Mesenchymal stem cell (in vitro differentiated cells and primary cell): ENCODE measurements around the gene CYP2W1. TPM values are rescaled to one million over a fixed set of nuclear protein-coding genes. Genes with fewer than 3 reads are reported as not detected.

Experiments
- DNase-seq: peaks from one replicate; pipeline ENCODE4 v3.0.0-alpha.2; 2013
- H2AFZ ChIP-seq: one replicate; pipeline ENCODE4 v1.6.1; 2013; ENCODE audit warnings: low read depth, mild to moderate bottlenecking, control low read depth, inconsistent platforms, low read length, moderate library complexity
- H2AK5ac ChIP-seq: 2 replicates; pipeline ENCODE4 v1.6.1; 2013; ENCODE audit warnings: low read length, moderate library complexity, mild to moderate bottlenecking, inconsistent platforms; ENCODE audit not compliant: severe bottlenecking
- H2BK120ac ChIP-seq: one replicate; pipeline ENCODE4 v1.6.1; 2013; ENCODE audit warnings: low read depth, mild to moderate bottlenecking, inconsistent platforms, low read length, moderate library complexity
- H2BK12ac ChIP-seq, 2 experiments: one replicate each; pipeline ENCODE4 v1.6.1; 2013; ENCODE audit warnings: inconsistent platforms in 2 of 2, low read length in 2 of 2, mild to moderate bottlenecking in 2 of 2, moderate library complexity in 2 of 2, control low read depth in 1 of 2
- H2BK15ac ChIP-seq: one replicate; pipeline ENCODE4 v1.6.1; 2013; ENCODE audit warnings: mild to moderate bottlenecking, low read depth, inconsistent platforms; ENCODE audit not compliant: poor library complexity, severe bottlenecking
- H2BK5ac ChIP-seq: 2 replicates; pipeline ENCODE4 v1.6.1; 2013; ENCODE audit warnings: low read depth, mild to moderate bottlenecking, low read length, control low read depth, inconsistent platforms; ENCODE audit not compliant: poor library complexity, severe bottlenecking
- H3K14ac ChIP-seq, 2 experiments: one replicate each; pipeline ENCODE4 v1.6.1; 2013; ENCODE audit warnings: inconsistent platforms in 2 of 2, low read length in 2 of 2, control low read depth in 1 of 2, mild to moderate bottlenecking in 1 of 2, moderate library complexity in 1 of 2
- H3K18ac ChIP-seq, 2 experiments: one replicate each; pipeline ENCODE4 v1.6.1; 2013; ENCODE audit warnings: inconsistent platforms in 2 of 2, low read length in 2 of 2, control low read depth in 1 of 2, low read depth in 1 of 2, mild to moderate bottlenecking in 1 of 2
- H3K23ac ChIP-seq, 2 experiments: one replicate each; pipeline ENCODE4 v1.6.1; 2013; ENCODE audit warnings: inconsistent platforms in 2 of 2, low read length in 2 of 2, mild to moderate bottlenecking in 2 of 2, moderate library complexity in 2 of 2, control low read depth in 1 of 2
- H3K27ac ChIP-seq: 2 replicates; pipeline ENCODE4 v1.5.1; 2013; ENCODE audit warnings: mild to moderate bottlenecking, moderate library complexity, low read length, control low read depth, inconsistent platforms; ENCODE audit not compliant: poor library complexity, severe bottlenecking
- H3K27me3 ChIP-seq, 2 experiments: 2 replicates each; pipeline versions ENCODE4 v1.6.1 to v1.7.0; 2013; ENCODE audit warnings: low read length in 2 of 2, mild to moderate bottlenecking in 2 of 2, moderate library complexity in 2 of 2, control low read depth in 1 of 2, inconsistent platforms in 1 of 2; ENCODE audit not compliant: control insufficient read depth in 1 of 2, insufficient read depth in 1 of 2
- H3K36me3 ChIP-seq, 2 experiments: 2 replicates each; pipeline versions ENCODE4 v1.6.1 to v1.7.0; 2013; ENCODE audit warnings: low read length in 2 of 2, control low read depth in 1 of 2, inconsistent platforms in 1 of 2, low read depth in 1 of 2, mild to moderate bottlenecking in 1 of 2; ENCODE audit not compliant: insufficient read depth in 2 of 2, control insufficient read depth in 1 of 2
- H3K4ac ChIP-seq, 2 experiments: one replicate each; pipeline ENCODE4 v1.6.1; 2013; ENCODE audit warnings: inconsistent platforms in 2 of 2, low read length in 2 of 2, mild to moderate bottlenecking in 2 of 2, moderate library complexity in 2 of 2, control low read depth in 1 of 2, low read depth in 1 of 2
- H3K4me1 ChIP-seq: 2 replicates; pipeline ENCODE4 v1.6.1; 2013; ENCODE audit warnings: low read depth, low read length, control low read depth; ENCODE audit not compliant: control insufficient read depth, insufficient read depth
- H3K4me2 ChIP-seq: 2 replicates; pipeline ENCODE4 v1.6.1; 2013; ENCODE audit warnings: low read length, mild to moderate bottlenecking, inconsistent platforms; ENCODE audit not compliant: poor library complexity, severe bottlenecking
- H3K4me3 ChIP-seq, 2 experiments: 2 replicates each; pipeline versions ENCODE4 v1.5.1 to v1.7.0; 2013; ENCODE audit warnings: low read length in 2 of 2, mild to moderate bottlenecking in 2 of 2, control low read depth in 1 of 2, low read depth in 1 of 2; ENCODE audit not compliant: insufficient read depth in 1 of 2
- H3K79me1 ChIP-seq: replicated peaks from 2 replicates; pipeline ENCODE4 v1.6.1; 2013; ENCODE audit warnings: mild to moderate bottlenecking, control low read depth, low read length, inconsistent platforms; ENCODE audit not compliant: poor library complexity, severe bottlenecking
- H3K9ac ChIP-seq: 2 replicates; pipeline ENCODE4 v1.7.0; 2013; ENCODE audit warnings: mild to moderate bottlenecking, low read length, moderate library complexity
- H3K9me3 ChIP-seq: 2 replicates; pipeline ENCODE4 v1.7.0; 2013; ENCODE audit warnings: mild to moderate bottlenecking, low read length; ENCODE audit not compliant: control insufficient read depth
- H4K8ac ChIP-seq: one replicate; pipeline ENCODE4 v1.6.1; 2013; ENCODE audit warnings: inconsistent platforms, mild to moderate bottlenecking, low read length, moderate library complexity
- H4K91ac ChIP-seq: one replicate; pipeline ENCODE4 v1.6.1; 2013; ENCODE audit warnings: mild to moderate bottlenecking, low read length, inconsistent platforms
- WGBS: methylation state at CpG from one replicate; pipeline ENCODE4 v1.1.7; 2013; ENCODE audit warnings: mixed read lengths; 5-methylcytosine and 5-hydroxymethylcytosine counted together
- polyA plus RNA-seq, 2 experiments: library from polyadenylated mRNA; stranded (reverse); fragments of 200-250 nt; gene quantifications; one replicate each; pipeline ENCODE4 v1.2.3, GENCODE V29; 2013

The CYP2W1 gene, protein sequence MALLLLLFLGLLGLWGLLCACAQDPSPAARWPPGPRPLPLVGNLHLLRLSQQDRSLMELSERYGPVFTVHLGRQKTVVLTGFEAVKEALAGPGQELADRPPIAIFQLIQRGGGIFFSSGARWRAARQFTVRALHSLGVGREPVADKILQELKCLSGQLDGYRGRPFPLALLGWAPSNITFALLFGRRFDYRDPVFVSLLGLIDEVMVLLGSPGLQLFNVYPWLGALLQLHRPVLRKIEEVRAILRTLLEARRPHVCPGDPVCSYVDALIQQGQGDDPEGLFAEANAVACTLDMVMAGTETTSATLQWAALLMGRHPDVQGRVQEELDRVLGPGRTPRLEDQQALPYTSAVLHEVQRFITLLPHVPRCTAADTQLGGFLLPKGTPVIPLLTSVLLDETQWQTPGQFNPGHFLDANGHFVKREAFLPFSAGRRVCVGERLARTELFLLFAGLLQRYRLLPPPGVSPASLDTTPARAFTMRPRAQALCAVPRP
- not detected for polyA plus RNA-seq (2013, experiment 1 of 2)
- not detected for polyA plus RNA-seq (2013, experiment 2 of 2)

DNA sequence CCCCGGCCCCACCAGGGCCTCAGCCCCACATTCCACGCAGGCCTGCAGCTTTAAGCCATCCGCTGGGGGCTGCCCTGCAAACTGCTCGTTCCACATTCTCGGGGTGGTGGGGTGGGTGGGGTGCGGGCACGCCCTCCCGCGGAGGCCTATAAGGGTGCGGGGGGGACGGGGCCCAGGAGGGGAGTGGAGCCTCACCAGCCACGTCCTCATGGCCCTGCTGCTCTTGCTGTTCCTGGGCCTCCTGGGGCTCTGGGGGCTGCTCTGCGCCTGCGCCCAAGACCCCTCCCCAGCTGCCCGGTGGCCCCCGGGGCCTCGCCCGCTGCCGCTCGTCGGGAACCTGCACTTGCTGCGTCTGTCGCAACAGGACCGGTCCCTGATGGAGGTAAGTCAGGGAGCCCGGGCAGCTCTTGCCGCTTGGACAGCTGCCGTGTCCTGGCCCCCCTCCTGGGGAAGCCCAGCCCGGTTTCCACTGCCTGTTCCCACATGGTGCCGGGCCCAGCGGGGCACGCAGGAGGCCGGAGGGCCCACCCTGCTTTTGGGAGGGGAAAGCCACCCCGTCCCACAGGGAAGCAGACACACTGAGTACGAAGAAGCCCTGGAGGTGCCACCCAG, at the start of gene CYP2W1:
TSS of gene CYP2W1 (plus strand) at position 178 of the 612 bp plus-strand sequence. CDS start at position 209, 31 bp downstream.
- DNase-seq, result no peak
- H4K91ac ChIP-seq, result no peak within 1 kb of the TSS
- no peaks in the 10 kb centered on the region for H3K79me1 ChIP-seq
- peaks cover 0 to 55% of the 10 kb centered on the region in 2 experiments for H3K27me3 ChIP-seq
- H2BK5ac ChIP-seq, result no peak within 1 kb of the TSS
- no peak within 1 kb of the TSS for H2AFZ ChIP-seq
- H3K9me3 ChIP-seq, result no peaks in the 10 kb centered on the region
- H2BK120ac ChIP-seq, result no peak within 1 kb of the TSS
- no peak within 1 kb of the TSS for H4K8ac ChIP-seq
- no peak within 1 kb of the TSS for H3K23ac ChIP-seq
- 89% methylated on average over 33 of the region's 34 CpGs for WGBS
- no peak within 1 kb of the TSS for H3K4me2 ChIP-seq
- H3K18ac ChIP-seq, result no peak within 1 kb of the TSS
- peak within 1 kb of the TSS in 1 of 2 experiments; percentile 5 for H3K4me3 ChIP-seq
- H3K9ac ChIP-seq, result no peak within 1 kb of the TSS
- H2AK5ac ChIP-seq, result peak within 1 kb of the TSS; percentile 68
- peaks cover 53% of the 10 kb centered on the region for H3K4me1 ChIP-seq
- no peak within 1 kb of the TSS for H3K14ac ChIP-seq
- no peaks in the 10 kb centered on the region for H3K36me3 ChIP-seq
- H3K4ac ChIP-seq, result no peak within 1 kb of the TSS
- H3K27ac ChIP-seq, result no peak within 1 kb of the TSS
- H2BK12ac ChIP-seq, result no peak within 1 kb of the TSS
- no peak within 1 kb of the TSS for H2BK15ac ChIP-seq

DNA sequence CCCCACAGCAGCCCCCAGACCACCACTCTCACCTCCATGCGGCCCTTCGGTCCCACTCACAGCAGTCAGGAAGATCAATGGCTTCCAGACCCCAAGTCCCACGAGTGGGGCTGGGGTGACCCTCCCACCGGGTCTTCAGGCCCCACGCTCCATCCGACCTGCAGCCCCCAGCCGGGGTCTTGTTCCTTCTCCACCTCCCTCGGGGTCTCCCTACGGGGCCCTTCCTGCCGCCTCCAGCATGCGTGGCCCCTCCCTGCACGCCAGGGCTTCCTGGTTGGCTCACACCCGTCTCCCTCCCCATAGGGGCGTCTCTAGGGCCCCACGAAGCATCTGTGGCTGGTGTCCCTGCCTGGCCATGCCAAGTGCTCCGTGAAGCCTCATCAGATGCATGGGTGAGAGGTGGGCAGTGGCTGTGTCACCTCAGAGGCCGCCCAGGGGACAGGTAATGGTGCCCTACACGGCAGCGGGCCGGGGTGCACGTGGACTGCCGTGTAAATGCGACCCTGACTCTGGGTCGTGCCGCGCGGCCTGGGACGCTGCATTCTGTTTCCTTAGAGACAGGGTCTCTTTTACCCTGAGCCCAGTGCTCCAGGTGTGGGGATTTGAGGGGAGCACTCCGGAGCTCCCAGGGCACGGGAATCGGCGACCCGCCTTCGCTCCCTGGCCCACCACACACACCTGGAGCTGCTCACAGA, 48.4 kb upstream of the CYP2W1 start:
- Histone ChIP-seq H4K8ac (no peak overlapping the region), H3K27me3 (peaks cover 15 to 26% of the 10 kb centered on the region in 2 experiments), H3K18ac (no peak overlapping the region), H3K36me3 (no peaks in the 10 kb centered on the region), H2BK120ac (no peak overlapping the region), H3K4me3 (no peak overlapping the region), H3K27ac (no peak overlapping the region), H2BK12ac (no peak overlapping the region), H3K4me1 (peaks cover 17% of the 10 kb centered on the region), H2AK5ac (no peak overlapping the region), H3K9me3 (no peaks in the 10 kb centered on the region), H3K9ac (no peak overlapping the region), H4K91ac (no peak overlapping the region), H2AFZ (no peak overlapping the region), H2BK15ac (no peak overlapping the region), H2BK5ac (no peak overlapping the region), H3K4me2 (no peak overlapping the region), H3K14ac (no peak overlapping the region), H3K4ac (no peak overlapping the region), H3K79me1 (no peaks in the 10 kb centered on the region), H3K23ac (no peak overlapping the region)
- WGBS, result 86% methylated on average over 34 of the region's 34 CpGs
- no peak for DNase-seq

DNA sequence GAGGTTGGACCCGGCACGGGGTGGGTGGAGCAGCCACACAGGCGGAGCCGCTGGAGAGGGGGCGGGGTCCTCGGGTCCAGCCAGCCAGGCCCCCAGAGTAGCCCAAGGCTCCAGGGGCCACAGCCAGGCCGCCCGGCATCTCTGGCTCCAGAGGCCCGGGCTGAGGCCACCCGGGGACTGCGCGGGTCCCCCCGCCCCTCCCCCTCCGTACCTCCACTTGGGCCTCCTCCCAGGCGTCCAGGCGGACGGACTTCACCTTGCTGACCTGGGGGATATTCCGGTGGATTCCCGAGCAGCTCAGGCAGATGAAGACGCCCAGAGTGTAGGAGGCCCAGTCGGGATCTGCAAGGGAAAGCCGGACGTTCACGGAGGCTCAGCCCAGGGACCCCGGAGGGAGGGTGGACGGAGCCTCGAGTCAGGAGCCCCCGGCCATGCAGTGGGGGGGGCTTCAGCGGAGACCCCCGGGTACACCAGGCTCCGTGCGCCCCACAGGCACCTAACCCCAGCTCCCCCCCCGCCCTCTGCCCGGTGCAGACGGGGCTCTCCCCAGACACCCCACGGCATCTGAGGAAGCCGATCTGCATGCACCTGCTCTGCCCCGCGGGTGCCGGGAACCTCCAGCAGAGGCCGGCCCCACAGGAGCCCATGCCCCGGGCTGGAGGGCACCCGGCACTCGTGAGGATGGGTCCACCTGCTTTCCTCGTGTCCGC, 47.7 kb upstream of the CYP2W1 start:
- peaks cover 3% of the 10 kb centered on the region for H3K9me3 ChIP-seq
- H3K4me1 ChIP-seq, result peaks cover 17% of the 10 kb centered on the region
- WGBS, result 88% methylated on average over 46 of the region's 46 CpGs
- H3K79me1 ChIP-seq, result no peaks in the 10 kb centered on the region
- H3K9ac ChIP-seq, result no peak overlapping the region
- H3K4me3 ChIP-seq, result no peak overlapping the region
- no peak overlapping the region for H3K27ac ChIP-seq
- H3K27me3 ChIP-seq, result peaks cover 15 to 26% of the 10 kb centered on the region in 2 experiments
- DNase-seq, result no peak
- H2AFZ ChIP-seq, result no peak overlapping the region
- H3K23ac ChIP-seq, result no peak overlapping the region
- H4K8ac ChIP-seq, result no peak overlapping the region
- no peaks in the 10 kb centered on the region for H3K36me3 ChIP-seq
- H2BK12ac ChIP-seq, result no peak overlapping the region
- no peak overlapping the region for H3K4me2 ChIP-seq
- no peak overlapping the region for H4K91ac ChIP-seq
- no peak overlapping the region for H2BK15ac ChIP-seq
- no peak overlapping the region for H2BK5ac ChIP-seq
- H3K18ac ChIP-seq, result no peak overlapping the region
- no peak overlapping the region for H2BK120ac ChIP-seq
- no peak overlapping the region for H2AK5ac ChIP-seq
- no peak overlapping the region for H3K4ac ChIP-seq
- no peak overlapping the region for H3K14ac ChIP-seq
